Upper lobe of left lung (tissue), 6 donors: ENCODE measurements around the gene MAT1A. TPM values are rescaled to one million over a fixed set of nuclear protein-coding genes. Genes with fewer than 3 reads are reported as not detected.
"Not testable (repeated sequence)": the region's sequence is repeated elsewhere in the genome, so short reads cannot be mapped to it uniquely, and the experiment has no call there.

ENCODE experiments used
- ATAC-seq, 2 donors: fragments of 200-7000 bp; cut with Tn5 transposase; one replicate each; pipeline ENCODE4 v1.9.1; 2022; ENCODE audit warnings: mild to moderate bottlenecking in 2 of 2, moderate library complexity in 2 of 2; ENCODE audit not compliant: low FRiP score in 2 of 2
- DNase-seq, 2 donors: peaks; one replicate each; pipeline ENCODE4 v3.0.0-alpha.2; 2019 to 2020
- H3K27ac ChIP-seq, 4 donors: fragments of 200-600 bp; sonication (generic); one replicate each; pipeline ENCODE4 v1.5.1; 2016 to 2019
- H3K27me3 ChIP-seq, 4 donors: fragments of 200-600 bp; sonication (generic); one replicate each; pipeline ENCODE4 v1.5.1; 2017 to 2019
- H3K36me3 ChIP-seq, 4 donors: fragments of 200-600 bp; sonication (generic); one replicate each; pipeline ENCODE4 v1.5.1; 2016 to 2019
- H3K4me1 ChIP-seq, 4 donors: fragments of 200-600 bp; sonication (generic); one replicate each; pipeline ENCODE4 v1.5.1; 2018 to 2019
- H3K4me3 ChIP-seq, 4 donors: fragments of 200-600 bp; sonication (generic); one replicate each; pipeline ENCODE4 v1.5.1; 2017 to 2019; ENCODE audit warnings: mild to moderate bottlenecking in 2 of 4, moderate library complexity in 1 of 4
- H3K9me3 ChIP-seq, 4 donors: fragments of 200-600 bp; sonication (generic); one replicate each; pipeline ENCODE4 v1.5.1; 2018 to 2019
- EP300 ChIP-seq, 4 donors: sonication (generic); formaldehyde crosslinking; IDR thresholded peaks; one replicate each; pipeline ENCODE4 v1.5.1; 2017; ENCODE audit warnings: antibody characterized with exemption in 4 of 4, control low read depth in 2 of 4
- POLR2A ChIP-seq, 4 donors: fragments of 450-650 bp; IDR thresholded peaks; one replicate each; pipeline ENCODE4 v1.5.1; 2016 to 2017; ENCODE audit warnings: antibody characterized with exemption in 4 of 4, mild to moderate bottlenecking in 2 of 4
- POLR2AphosphoS5 ChIP-seq, 2 donors: sonication (generic); formaldehyde crosslinking; IDR thresholded peaks; one replicate each; pipeline ENCODE4 v1.5.1; 2017; ENCODE audit warnings: antibody characterized with exemption in 2 of 2
- WGBS, 2 donors: methylation state at CpG; one replicate each; pipeline ENCODE4 v1.1.5; 2017 to 2018; 5-methylcytosine and 5-hydroxymethylcytosine counted together
- total RNA-seq, 6 donors: library from RNA; depleted of rRNA in 4 of 6; stranded (reverse); fragments of >200 nt in 4 of 6; gene quantifications; one replicate each; pipeline versions ENCODE4 v1.1.0 to v1.2.1, GENCODE V29; 2016 to 2021
- TF ChIP-seq, protein P1 (sequence below), 6 experiments: fragments of 450-650 bp in 4 of 6; fragments of 200-600 bp in 2 of 6; sonication (generic) in 2 of 6; IDR thresholded peaks; one replicate each; pipeline ENCODE4 v1.5.1; 2016 to 2019; ENCODE audit warnings: antibody characterized with exemption in 6 of 6
- donor health status: DM: no; HTN: no; CAD: no; lungs with moderate emphysema.
- donor health status: DM: no; HTN: yes; CAD: no; lungs with severe emphysema.

MAT1A gene
- total RNA-seq, 6 donors from 2014 or later, result 0.15 to 2.1 (median 0.73) TPM

DNA sequence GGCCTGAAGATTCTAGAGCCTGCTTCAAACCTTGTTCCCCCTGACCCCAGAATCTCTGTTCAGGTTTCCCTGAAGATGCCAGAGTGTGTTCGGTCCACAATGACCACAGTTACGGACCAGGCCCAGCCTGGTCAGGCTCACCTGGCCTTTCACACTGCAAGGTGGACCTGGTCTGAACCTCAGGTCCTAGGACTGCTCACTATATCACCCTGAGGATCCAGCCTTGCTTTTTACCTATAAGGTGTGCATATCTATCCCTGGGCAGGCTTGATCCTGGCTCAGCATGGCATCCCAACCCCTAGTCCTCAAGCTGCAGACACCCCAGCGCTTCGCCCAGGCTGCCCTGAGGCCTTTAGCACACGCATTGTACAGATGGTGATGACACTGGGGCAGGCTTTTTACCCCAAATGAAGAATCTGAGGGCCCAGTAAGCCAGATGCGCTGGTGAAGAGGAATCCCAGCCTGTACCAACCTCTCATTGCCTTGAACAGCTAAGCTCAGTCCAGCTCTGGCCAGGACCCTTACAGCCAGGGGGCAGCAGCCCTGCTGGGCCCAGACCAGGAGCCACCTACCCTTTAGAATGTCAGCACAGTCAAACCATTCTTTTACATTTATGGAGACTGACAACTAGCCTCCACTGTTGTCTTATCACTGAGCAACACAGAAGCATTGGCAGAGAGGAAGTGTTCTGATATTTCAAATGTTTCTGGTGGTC is 28.0 kb downstream of the MAT1A start:
- TF ChIP-seq EP300 (IDR thresholded peaks at IDR 0.05) (no peak), POLR2A (IDR thresholded peaks at IDR 0.05) (no peak), POLR2AphosphoS5 (IDR thresholded peaks at IDR 0.05) (no peak)
- TF ChIP-seq, protein P1, sequence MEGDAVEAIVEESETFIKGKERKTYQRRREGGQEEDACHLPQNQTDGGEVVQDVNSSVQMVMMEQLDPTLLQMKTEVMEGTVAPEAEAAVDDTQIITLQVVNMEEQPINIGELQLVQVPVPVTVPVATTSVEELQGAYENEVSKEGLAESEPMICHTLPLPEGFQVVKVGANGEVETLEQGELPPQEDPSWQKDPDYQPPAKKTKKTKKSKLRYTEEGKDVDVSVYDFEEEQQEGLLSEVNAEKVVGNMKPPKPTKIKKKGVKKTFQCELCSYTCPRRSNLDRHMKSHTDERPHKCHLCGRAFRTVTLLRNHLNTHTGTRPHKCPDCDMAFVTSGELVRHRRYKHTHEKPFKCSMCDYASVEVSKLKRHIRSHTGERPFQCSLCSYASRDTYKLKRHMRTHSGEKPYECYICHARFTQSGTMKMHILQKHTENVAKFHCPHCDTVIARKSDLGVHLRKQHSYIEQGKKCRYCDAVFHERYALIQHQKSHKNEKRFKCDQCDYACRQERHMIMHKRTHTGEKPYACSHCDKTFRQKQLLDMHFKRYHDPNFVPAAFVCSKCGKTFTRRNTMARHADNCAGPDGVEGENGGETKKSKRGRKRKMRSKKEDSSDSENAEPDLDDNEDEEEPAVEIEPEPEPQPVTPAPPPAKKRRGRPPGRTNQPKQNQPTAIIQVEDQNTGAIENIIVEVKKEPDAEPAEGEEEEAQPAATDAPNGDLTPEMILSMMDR (IDR thresholded peaks at IDR 0.05), result no peak
- no peak for DNase-seq
- ATAC-seq, result no peak
- Histone ChIP-seq H3K9me3 (no peaks in the 10 kb centered on the region), H3K27ac (no peak overlapping the region), H3K27me3 (no peaks in the 10 kb centered on the region), H3K36me3 (no peaks in the 10 kb centered on the region), H3K4me1 (no peaks in the 10 kb centered on the region), H3K4me3 (no peak overlapping the region)
- WGBS, 2 donors, result 95 to 100% methylated on average over 3 to 6 of the region's 6 CpGs

DNA sequence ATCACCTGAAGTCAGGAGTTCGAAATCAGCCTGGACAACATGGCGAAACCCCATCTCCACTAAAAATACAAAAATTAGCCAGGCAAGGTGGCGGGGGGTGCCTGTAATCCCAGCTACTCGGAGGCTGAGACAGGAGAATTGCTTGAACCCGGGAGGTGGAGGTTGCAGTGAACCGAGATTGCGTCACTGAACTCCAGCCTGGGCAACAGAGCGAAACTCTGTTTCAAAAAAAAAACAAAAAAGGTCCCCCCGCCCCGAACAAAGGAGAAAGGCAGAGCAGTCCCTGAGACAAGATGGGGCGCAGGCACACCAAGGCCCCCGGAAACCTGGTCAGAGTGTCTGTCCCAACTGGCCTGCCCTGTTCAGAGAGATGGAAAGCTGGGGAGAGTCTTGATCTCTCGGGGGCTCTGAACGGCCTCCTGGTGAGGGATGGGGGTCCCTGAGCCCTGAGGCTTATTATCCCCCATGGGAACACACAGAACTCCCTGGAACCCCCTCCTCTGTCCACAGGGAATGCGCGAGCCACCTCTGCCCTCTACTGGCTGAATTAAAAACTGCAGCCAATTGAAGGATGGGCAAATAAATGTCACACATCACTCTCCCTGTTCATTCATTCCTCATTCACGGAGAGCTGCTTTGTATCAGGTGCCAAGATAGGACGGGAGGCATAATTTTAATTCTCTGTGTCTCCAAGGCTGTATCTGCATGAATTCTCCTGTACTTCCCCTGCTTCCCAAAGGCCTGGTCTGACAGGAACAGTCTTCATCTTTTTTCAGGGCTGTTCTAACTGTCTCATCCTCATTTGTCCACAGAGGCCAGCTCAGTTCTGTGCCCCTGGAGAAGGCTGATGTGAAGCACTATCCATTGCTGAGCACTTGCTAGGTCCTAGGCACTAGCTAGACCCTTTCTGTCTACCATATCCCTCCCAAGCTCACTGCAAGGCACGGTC is 28.9 kb downstream of the MAT1A start:
- ATAC-seq (peak; percentile 71 to 74), DNase-seq (no peak)
- H3K36me3 ChIP-seq, result no peaks in the 10 kb centered on the region
- WGBS, 2 donors, result 51 to 54% methylated on average over 19 of the region's 19 CpGs
- TF ChIP-seq POLR2A (IDR thresholded peaks at IDR 0.05), result no peak
- TF ChIP-seq, protein P1 (IDR thresholded peaks at IDR 0.05), result peak; percentile 52 to 80 (median 62)
- no peak overlapping the region for H3K4me3 ChIP-seq
- H3K27ac ChIP-seq, result no peak overlapping the region
- H3K4me1 ChIP-seq, result no peaks in the 10 kb centered on the region
- no peaks in the 10 kb centered on the region for H3K9me3 ChIP-seq
- H3K27me3 ChIP-seq, result no peaks in the 10 kb centered on the region

DNA sequence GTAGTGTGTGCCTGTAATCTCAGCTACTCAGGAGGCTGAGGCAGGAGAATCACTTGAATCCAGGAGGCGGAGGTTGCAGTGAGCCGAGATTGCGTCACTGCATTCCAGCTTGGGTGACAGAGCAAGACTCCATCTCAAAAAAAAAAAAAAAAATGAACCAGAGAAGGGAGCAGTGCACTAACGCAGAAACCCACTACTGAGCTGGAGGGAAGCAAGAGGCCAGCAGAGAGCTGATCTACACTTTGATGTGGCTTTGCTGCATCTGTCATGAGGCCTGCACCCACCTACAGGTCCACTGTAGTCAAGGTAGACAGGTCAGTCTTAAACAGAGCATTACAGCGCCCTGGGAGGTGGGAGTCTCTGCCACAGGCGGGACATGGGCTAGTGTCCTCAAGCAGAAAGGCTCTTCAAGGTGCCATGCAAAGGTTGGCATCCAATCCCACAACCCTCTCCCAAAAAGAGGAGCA is 30.0 kb downstream of the MAT1A start:
- no peaks in the 10 kb centered on the region for H3K36me3 ChIP-seq
- no peaks in the 10 kb centered on the region for H3K4me1 ChIP-seq
- WGBS, 2 donors, result 79 to 87% methylated on average over 6 of the region's 6 CpGs
- TF ChIP-seq, protein P1 (IDR thresholded peaks at IDR 0.05), result no peak
- TF ChIP-seq POLR2AphosphoS5 (IDR thresholded peaks at IDR 0.05) (no peak), EP300 (IDR thresholded peaks at IDR 0.05) (no peak), POLR2A (IDR thresholded peaks at IDR 0.05) (no peak)
- no peak overlapping the region for H3K27ac ChIP-seq
- no peaks in the 10 kb centered on the region for H3K9me3 ChIP-seq
- no peaks in the 10 kb centered on the region for H3K27me3 ChIP-seq
- no peak for DNase-seq
- no peak overlapping the region for H3K4me3 ChIP-seq
- peak in 1 of 2 donors; percentile 21 for ATAC-seq

DNA sequence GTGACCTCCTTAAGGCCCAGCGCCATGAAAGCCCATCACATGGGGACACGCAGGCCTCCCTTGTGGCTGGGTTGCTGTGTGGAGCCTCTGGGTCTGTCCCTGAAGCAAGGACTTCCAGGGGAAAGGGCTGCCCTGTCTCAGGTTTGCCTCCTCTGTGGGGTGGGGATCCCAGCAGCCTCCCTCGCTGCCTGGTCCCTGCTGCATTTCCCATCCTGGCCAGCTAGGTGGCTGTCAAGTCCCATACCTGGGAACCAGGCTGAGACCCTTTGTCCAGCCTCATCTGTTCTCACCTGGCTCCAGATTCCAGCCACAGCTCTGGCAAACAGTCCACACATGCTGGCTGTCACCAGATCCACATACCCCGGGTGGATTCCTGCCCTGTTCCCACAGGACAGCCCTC is 32.7 kb downstream of the MAT1A start:
- not testable (repeated sequence) for DNase-seq, H3K36me3 ChIP-seq, H3K9me3 ChIP-seq, H3K4me3 ChIP-seq, H3K27ac ChIP-seq, ATAC-seq, H3K27me3 ChIP-seq
- WGBS, 2 donors, result 38 to 46% methylated on average over 2 to 4 of the region's 4 CpGs
- TF ChIP-seq, protein P1 (IDR thresholded peaks at IDR 0.05), result peak in 2 of 6 experiments; percentile 24
- peaks cover 3 to 19% (median 15%) of the 10 kb centered on the region in 4 donors for H3K4me1 ChIP-seq

DNA sequence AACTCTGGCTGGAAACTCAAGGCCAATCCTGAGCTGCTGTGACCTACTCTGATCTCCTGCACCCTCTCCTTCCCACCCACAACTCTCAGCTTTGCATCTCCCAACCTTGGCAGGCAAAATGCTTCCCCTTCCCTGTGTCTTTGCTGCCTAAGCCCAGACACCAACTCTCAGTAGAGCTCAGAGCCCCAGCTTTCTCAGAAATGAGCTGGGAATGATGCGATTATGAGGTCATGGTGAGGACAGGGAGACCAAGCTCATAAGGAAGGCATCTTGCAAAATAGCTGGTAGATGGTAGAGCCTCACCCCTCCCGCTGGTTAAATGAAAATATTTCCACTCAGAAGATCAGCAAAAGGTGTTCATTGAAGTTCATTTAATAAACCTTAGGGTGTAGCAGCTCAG is 34.7 kb downstream of the MAT1A start:
- not testable (repeated sequence) for H3K27ac ChIP-seq, DNase-seq, H3K4me3 ChIP-seq, H3K27me3 ChIP-seq, H3K9me3 ChIP-seq, H3K36me3 ChIP-seq, ATAC-seq
- peaks cover 3 to 19% (median 15%) of the 10 kb centered on the region in 4 donors for H3K4me1 ChIP-seq
- no CpG with 5 or more reads among the region's 2 CpGs for WGBS, 2 donors
